Sigmoid colon (tissue), 3 donors: Measurements from ENCODE around the gene ARHGEF1.

ENCODE experiments used
- CTCF ChIP-seq, 4 experiments: fragments of 450-650 bp in 3 of 4; fragments of 200-600 bp in 1 of 4; IDR thresholded peaks; one replicate each; pipeline ENCODE4 v1.5.1; 2016 to 2019; ENCODE audit warnings: antibody characterized with exemption in 4 of 4, mild to moderate bottlenecking in 3 of 4, moderate library complexity in 2 of 4
- POLR2A ChIP-seq, 2 donors: fragments of 450-650 bp; IDR thresholded peaks; one replicate each; pipeline ENCODE4 v1.6.1; 2016; ENCODE audit warnings: antibody characterized with exemption in 2 of 2, mild to moderate bottlenecking in 2 of 2, moderate library complexity in 2 of 2

- TF ChIP-seq CTCF (IDR thresholded peaks at IDR 0.05) (no peak), POLR2A (IDR thresholded peaks at IDR 0.05) (no peak)
These were observed 39.6 kb downstream of the ARHGEF1 start for GRCh38 chr19:41922585-41922984.
